ENCODE results near the gene ABHD14A. TPM values are rescaled to one million over a fixed set of nuclear protein-coding genes. Genes with fewer than 3 reads are reported as not detected.

The ABHD14A gene
- total RNA-seq, 1 experiment from 2014 or later = 3.8 TPM

GRCh38 chr3:51995346-51996163 lies 20.7 kb downstream of the ABHD14A start, which contains the start of gene RPL29 (continued):
- TF ChIP-seq SP1 (CRISPR knock-in tag; conservative IDR thresholded peaks at IDR 0.05) = peak; percentile 90
- TF ChIP-seq SMAD3 (CRISPR knock-in tag; IDR thresholded peaks at IDR 0.05; ENCODE audit: borderline replicate concordance) = no peak; the same call in 1 of the 2 replicates
- no peak for TF ChIP-seq CREM (CRISPR knock-in tag; IDR thresholded peaks at IDR 0.05)
- no peak for TF ChIP-seq ZNF512 (CRISPR knock-in tag; IDR thresholded peaks at IDR 0.05; ENCODE audit: borderline replicate concordance)
- TF ChIP-seq RORB (CRISPR knock-in tag; IDR thresholded peaks at IDR 0.05) = no peak
- TF ChIP-seq ZNF281 (CRISPR knock-in tag; IDR thresholded peaks at IDR 0.05) = peak; percentile 68; the same call in 1 of the 2 replicates
- TF ChIP-seq ZNF121 (CRISPR knock-in tag; IDR thresholded peaks at IDR 0.05) = no peak
- no peak for TF ChIP-seq ATF2 (CRISPR knock-in tag; IDR thresholded peaks at IDR 0.05; ENCODE audit: borderline replicate concordance, low read depth)
- no peak for TF ChIP-seq ATF3 (CRISPR knock-in tag; conservative IDR thresholded peaks at IDR 0.05)
- TF ChIP-seq ATF1 (CRISPR knock-in tag; IDR thresholded peaks at IDR 0.05) = no peak; the same call in 1 of the 2 replicates
- TF ChIP-seq IRF2 (CRISPR knock-in tag; IDR thresholded peaks at IDR 0.05; ENCODE audit: borderline replicate concordance, low read depth) = no peak
- TF ChIP-seq MXD4 (CRISPR knock-in tag; IDR thresholded peaks at IDR 0.05; ENCODE audit: borderline replicate concordance) = no peak
- TF ChIP-seq E2F5 (CRISPR knock-in tag; IDR thresholded peaks at IDR 0.05) = no peak
- TF ChIP-seq GTF2I (CRISPR knock-in tag; conservative IDR thresholded peaks at IDR 0.05) = no peak
- TF ChIP-seq AR (CRISPR knock-in tag; IDR thresholded peaks at IDR 0.05) = 0 out of 2 replicates have a peak, but pooled peaks have one; percentile 35
- no peak for TF ChIP-seq PREB (CRISPR knock-in tag; IDR thresholded peaks at IDR 0.05; ENCODE audit: borderline replicate concordance)
- TF ChIP-seq SMAD4 (CRISPR knock-in tag; IDR thresholded peaks at IDR 0.05) = no peak
- TF ChIP-seq ZNF532 (CRISPR knock-in tag; IDR thresholded peaks at IDR 0.05; ENCODE audit: borderline replicate concordance) = no peak
- peak; percentile 35; the same call in 1 of the 2 replicates for TF ChIP-seq ZNF232 (CRISPR knock-in tag; IDR thresholded peaks at IDR 0.05)
- TF ChIP-seq GABPB1 (CRISPR knock-in tag; IDR thresholded peaks at IDR 0.05) = peak; percentile 92
